ENCODE measurements around the gene POLR2L.

POLR2L gene

DNA sequence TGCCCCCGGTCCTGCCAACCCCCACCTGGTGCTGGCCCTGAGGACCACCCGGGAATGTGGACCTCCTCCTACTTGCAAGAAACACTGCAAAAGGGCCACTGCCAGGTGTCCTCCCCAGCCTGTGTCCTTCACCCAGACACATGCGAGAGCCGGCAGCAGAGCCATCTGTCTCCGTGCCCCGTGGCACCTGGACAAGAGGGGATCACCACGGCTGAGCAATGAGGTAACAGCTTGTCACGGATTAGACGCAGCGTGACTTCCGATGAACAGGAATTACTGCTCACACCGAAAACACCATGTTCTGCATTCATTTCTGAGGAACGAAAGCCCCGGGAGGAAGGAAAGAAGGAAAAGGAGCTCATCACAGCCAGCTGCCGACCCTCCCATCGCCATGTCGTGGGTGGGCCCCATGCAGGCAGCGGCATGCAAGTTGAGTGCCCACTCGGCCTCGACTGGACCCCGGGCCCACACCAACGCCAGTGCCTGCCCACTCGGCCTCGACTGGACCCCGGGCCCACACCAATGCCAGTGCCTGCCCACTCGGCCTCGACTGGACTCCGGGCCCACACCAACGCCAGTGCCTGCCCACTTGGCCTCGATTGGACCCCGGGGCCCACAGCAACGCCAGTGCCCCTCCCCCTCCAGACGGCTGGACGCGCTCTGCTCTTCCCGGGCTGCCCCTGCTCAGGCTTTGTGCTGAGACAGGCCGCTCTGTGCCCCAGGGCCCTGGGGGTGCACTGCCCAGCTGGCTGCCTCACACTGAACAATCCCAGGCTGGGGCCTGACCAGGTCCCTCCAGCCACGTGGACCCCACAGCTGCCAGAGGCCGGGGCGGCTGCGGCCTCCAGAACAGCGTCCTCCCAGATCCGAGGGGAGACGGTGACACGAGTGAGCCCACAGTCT is 46.2 kb upstream of the POLR2L start:
- Histone ChIP-seq H3K4me3 (ENCODE audit: low read depth, low read length) (no peak overlapping the region), H3K9me3 (ENCODE audit: control insufficient read depth, low read length) (no peaks in the 10 kb centered on the region), H3K4me2 (ENCODE audit: low read length) (no peak overlapping the region), H3K79me2 (no peaks in the 10 kb centered on the region), H3K27ac (no peak overlapping the region), H3K36me3 (ENCODE audit: control insufficient read depth, insufficient read depth, low read length) (no peaks in the 10 kb centered on the region), H3K4me1 (no peaks in the 10 kb centered on the region), H2AFZ (no peak overlapping the region), H3K9ac (no peak overlapping the region), H3K27me3 (ENCODE audit: control insufficient read depth, insufficient read depth, low read length) (no peaks in the 10 kb centered on the region)
- TF ChIP-seq, protein P1, sequence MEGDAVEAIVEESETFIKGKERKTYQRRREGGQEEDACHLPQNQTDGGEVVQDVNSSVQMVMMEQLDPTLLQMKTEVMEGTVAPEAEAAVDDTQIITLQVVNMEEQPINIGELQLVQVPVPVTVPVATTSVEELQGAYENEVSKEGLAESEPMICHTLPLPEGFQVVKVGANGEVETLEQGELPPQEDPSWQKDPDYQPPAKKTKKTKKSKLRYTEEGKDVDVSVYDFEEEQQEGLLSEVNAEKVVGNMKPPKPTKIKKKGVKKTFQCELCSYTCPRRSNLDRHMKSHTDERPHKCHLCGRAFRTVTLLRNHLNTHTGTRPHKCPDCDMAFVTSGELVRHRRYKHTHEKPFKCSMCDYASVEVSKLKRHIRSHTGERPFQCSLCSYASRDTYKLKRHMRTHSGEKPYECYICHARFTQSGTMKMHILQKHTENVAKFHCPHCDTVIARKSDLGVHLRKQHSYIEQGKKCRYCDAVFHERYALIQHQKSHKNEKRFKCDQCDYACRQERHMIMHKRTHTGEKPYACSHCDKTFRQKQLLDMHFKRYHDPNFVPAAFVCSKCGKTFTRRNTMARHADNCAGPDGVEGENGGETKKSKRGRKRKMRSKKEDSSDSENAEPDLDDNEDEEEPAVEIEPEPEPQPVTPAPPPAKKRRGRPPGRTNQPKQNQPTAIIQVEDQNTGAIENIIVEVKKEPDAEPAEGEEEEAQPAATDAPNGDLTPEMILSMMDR (IDR thresholded peaks at IDR 0.05) = no peak

DNA sequence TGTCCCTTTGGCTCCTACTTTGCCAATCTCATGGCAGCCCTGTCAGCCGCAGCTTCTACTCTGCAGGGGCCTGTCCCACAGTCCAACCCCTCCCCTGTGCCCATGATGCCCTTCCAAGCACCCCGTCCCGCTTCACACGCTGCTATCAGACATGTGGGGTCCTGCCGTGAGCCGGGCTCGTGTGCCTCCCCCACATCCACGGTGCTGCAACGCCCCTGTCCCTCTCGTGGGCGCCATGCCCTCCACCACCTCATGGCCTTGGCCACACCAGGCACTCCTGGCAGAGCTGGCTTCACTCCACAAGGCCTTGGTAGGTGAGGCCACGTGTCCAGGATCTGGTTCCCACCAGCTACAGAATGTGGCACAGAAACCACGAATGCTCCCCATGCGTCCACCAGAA is 45.3 kb upstream of the POLR2L start:
- no peaks in the 10 kb centered on the region for H3K36me3 ChIP-seq (ENCODE audit: control insufficient read depth, insufficient read depth, low read length)
- H3K9ac ChIP-seq = no peak overlapping the region
- H3K4me3 ChIP-seq (ENCODE audit: low read depth, low read length) = no peak overlapping the region
- no peak overlapping the region for H3K27ac ChIP-seq
- H3K4me1 ChIP-seq = no peaks in the 10 kb centered on the region
- no peak overlapping the region for H3K4me2 ChIP-seq (ENCODE audit: low read length)
- TF ChIP-seq, protein P1 (IDR thresholded peaks at IDR 0.05) = no peak
- no peaks in the 10 kb centered on the region for H3K27me3 ChIP-seq (ENCODE audit: control insufficient read depth, insufficient read depth, low read length)
- H3K79me2 ChIP-seq = no peaks in the 10 kb centered on the region
- H2AFZ ChIP-seq = no peak overlapping the region
- no peaks in the 10 kb centered on the region for H3K9me3 ChIP-seq (ENCODE audit: control insufficient read depth, low read length)

DNA sequence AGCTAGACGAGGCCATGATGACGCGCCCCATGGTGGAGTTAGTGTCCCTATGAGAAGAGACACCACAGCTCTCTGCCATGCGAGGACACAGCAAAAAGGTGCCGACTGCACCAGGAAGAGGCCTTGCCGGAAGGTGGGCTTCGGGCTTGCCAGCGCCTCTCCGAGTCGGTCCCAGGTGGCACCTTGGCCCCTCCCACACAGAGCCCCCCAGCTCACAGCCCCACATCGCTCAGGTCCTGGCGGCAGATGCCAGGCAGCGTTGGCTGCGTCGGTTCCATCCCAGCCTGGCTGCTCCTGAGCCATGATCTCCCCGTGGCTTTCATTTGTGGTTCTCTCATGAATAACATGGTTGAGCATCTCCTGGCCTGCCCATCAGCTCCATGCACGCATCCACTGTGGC is 44.2 kb upstream of the POLR2L start:
- no peak overlapping the region for H3K4me3 ChIP-seq (ENCODE audit: low read depth, low read length)
- no peak overlapping the region for H3K27ac ChIP-seq
- no peak overlapping the region for H3K4me2 ChIP-seq (ENCODE audit: low read length)
- H3K79me2 ChIP-seq = no peaks in the 10 kb centered on the region
- H3K4me1 ChIP-seq = no peaks in the 10 kb centered on the region
- no peak overlapping the region for H2AFZ ChIP-seq
- H3K9ac ChIP-seq = no peak overlapping the region
- H3K27me3 ChIP-seq (ENCODE audit: control insufficient read depth, insufficient read depth, low read length) = no peaks in the 10 kb centered on the region
- no peaks in the 10 kb centered on the region for H3K9me3 ChIP-seq (ENCODE audit: control insufficient read depth, low read length)
- TF ChIP-seq, protein P1 (IDR thresholded peaks at IDR 0.05) = no peak
- no peaks in the 10 kb centered on the region for H3K36me3 ChIP-seq (ENCODE audit: control insufficient read depth, insufficient read depth, low read length)

DNA sequence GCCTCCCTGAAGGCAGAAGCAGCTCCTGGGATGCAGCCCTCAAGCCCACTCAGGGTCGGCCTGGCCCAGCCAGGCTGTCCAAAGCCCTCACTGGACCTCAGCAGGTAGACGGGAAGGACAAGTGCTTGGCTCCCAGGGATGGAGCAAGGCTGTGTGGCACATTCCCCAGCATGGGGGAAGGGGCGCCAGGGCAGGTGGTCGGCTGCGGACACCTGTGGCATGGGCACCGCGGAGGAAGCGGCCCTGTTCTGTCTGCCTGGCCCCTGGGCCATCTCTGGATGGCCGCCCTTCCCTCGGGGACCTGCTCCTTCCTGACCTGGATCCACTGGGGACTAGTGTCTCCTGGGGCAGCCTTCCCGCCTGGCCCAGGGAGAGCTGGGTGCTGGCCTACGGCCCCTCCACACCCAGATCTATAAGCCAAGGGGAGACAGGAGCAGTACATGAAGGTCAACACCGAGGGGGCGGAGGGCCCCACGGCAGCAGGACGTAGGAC is 42.3 kb upstream of the POLR2L start:
- H3K79me2 ChIP-seq = no peaks in the 10 kb centered on the region
- no peaks in the 10 kb centered on the region for H3K9me3 ChIP-seq (ENCODE audit: control insufficient read depth, low read length)
- H3K4me2 ChIP-seq (ENCODE audit: low read length) = no peak overlapping the region
- no peak overlapping the region for H3K9ac ChIP-seq
- H3K4me1 ChIP-seq = no peaks in the 10 kb centered on the region
- H3K4me3 ChIP-seq (ENCODE audit: low read depth, low read length) = no peak overlapping the region
- TF ChIP-seq, protein P1 (IDR thresholded peaks at IDR 0.05) = no peak
- H3K36me3 ChIP-seq (ENCODE audit: control insufficient read depth, insufficient read depth, low read length) = no peaks in the 10 kb centered on the region
- H3K27me3 ChIP-seq (ENCODE audit: control insufficient read depth, insufficient read depth, low read length) = no peaks in the 10 kb centered on the region
- H3K27ac ChIP-seq = no peak overlapping the region
- no peak overlapping the region for H2AFZ ChIP-seq

Measured in parathyroid adenoma (tissue), 2 donors.